PC-9 (cell line): ENCODE data around the gene TMEM183A.

Source experiments
- CTCF ChIP-seq: fragments of 200-600 bp; sonication (generic); conservative IDR thresholded peaks from 2 replicates; pipeline ENCODE4 v1.6.1; 2017; ENCODE audit warnings: mixed run types, antibody characterized with exemption, mild to moderate bottlenecking, moderate library complexity
- EZH2 ChIP-seq: fragments of 200-600 bp; sonication (generic); IDR thresholded peaks from 2 replicates; pipeline ENCODE4 v1.8.0; 2017; ENCODE audit warnings: antibody characterized with exemption, low read depth

GRCh38 chr1:203056012-203056411 lies 48.8 kb downstream of the TMEM183A start:
- TF ChIP-seq CTCF (no peak), EZH2 (no peak)
